C4-2B (cell line): ENCODE data around the gene THBD.

Source experiments
- H3K27ac ChIP-seq: fragments of 450-650 bp; 2 replicates; pipeline ENCODE4 v1.5.1; 2017
- CTCF ChIP-seq: fragments of 450-650 bp; conservative IDR thresholded peaks from 2 replicates; pipeline ENCODE4 v1.5.1; 2017; ENCODE audit warnings: mild to moderate bottlenecking
- ZFX ChIP-seq: fragments of 450-650 bp; IDR thresholded peaks from 2 replicates; pipeline ENCODE4 v1.6.1; 2017

The THBD gene

GRCh38 chr20:23066772-23067171, 17.3 kb upstream of the THBD start:
- TF ChIP-seq CTCF, result no peak
- H3K27ac ChIP-seq, result no peak overlapping the region

GRCh38 chr20:23065266-23066201, 16.1 kb upstream of the THBD start:
- no peak overlapping the region for H3K27ac ChIP-seq
- TF ChIP-seq ZFX, result no peak
- TF ChIP-seq CTCF, result no peak

- H3K27ac ChIP-seq, result no peak overlapping the region
- TF ChIP-seq CTCF (no peak), ZFX (no peak)
These were observed 14.1 kb upstream of the THBD start for GRCh38 chr20:23063581-23063980.

GRCh38 chr20:23063168-23063567, 13.7 kb upstream of the THBD start:
- no peak for TF ChIP-seq ZFX
- no peak for TF ChIP-seq CTCF
- H3K27ac ChIP-seq, result no peak overlapping the region

GRCh38 chr20:23062632-23063031, 13.2 kb upstream of the THBD start:
- H3K27ac ChIP-seq, result no peak overlapping the region
- TF ChIP-seq ZFX (no peak), CTCF (no peak)

GRCh38 chr20:23061734-23062561, 12.5 kb upstream of the THBD start:
- TF ChIP-seq CTCF (peak; percentile 32), ZFX (no peak)
- H3K27ac ChIP-seq, result no peak overlapping the region

GRCh38 chr20:23061262-23061661, 11.8 kb upstream of the THBD start:
- H3K27ac ChIP-seq, result no peak overlapping the region
- TF ChIP-seq ZFX, result no peak
- no peak for TF ChIP-seq CTCF
